ENCODE results near the gene TRIO. TPM values are rescaled to one million over a fixed set of nuclear protein-coding genes. Genes with fewer than 3 reads are reported as not detected.

TRIO gene
- total RNA-seq, 1 donor from 2014 or later, result 200 TPM

GRCh38 chr5:14395411-14395810, 252.3 kb downstream of the TRIO start:
- DNase-seq (ENCODE audit: low spot score), result no peak
- H3K27me3 Mint-ChIP-seq (ENCODE audit: low read depth), result no peaks in the 10 kb centered on the region
- no peak for TF ChIP-seq CTCF (IDR thresholded peaks at IDR 0.05)
- peaks cover 36% of the 10 kb centered on the region for H3K4me1 Mint-ChIP-seq (ENCODE audit: low read depth)
- no peak overlapping the region for H3K4me3 Mint-ChIP-seq (ENCODE audit: unreplicated experiment)
- H3K36me3 Mint-ChIP-seq (ENCODE audit: low read depth), result peaks cover 41% of the 10 kb centered on the region
- no peaks in the 10 kb centered on the region for H3K9me3 Mint-ChIP-seq (ENCODE audit: low read depth)
- H3K27ac Mint-ChIP-seq (ENCODE audit: unreplicated experiment), result no peak overlapping the region

- Mint-ChIP-seq H3K9me3 (ENCODE audit: low read depth) (no peaks in the 10 kb centered on the region), H3K4me1 (ENCODE audit: low read depth) (peaks cover 42% of the 10 kb centered on the region), H3K27ac (ENCODE audit: unreplicated experiment) (no peak overlapping the region), H3K27me3 (ENCODE audit: low read depth) (no peaks in the 10 kb centered on the region), H3K4me3 (ENCODE audit: unreplicated experiment) (no peak overlapping the region), H3K36me3 (ENCODE audit: low read depth) (peaks cover 37% of the 10 kb centered on the region)
- DNase-seq (ENCODE audit: low spot score), result no peak
- no peak for TF ChIP-seq CTCF (IDR thresholded peaks at IDR 0.05)
Observed at GRCh38 chr5:14396066-14396465, 252.9 kb downstream of the TRIO start.

- Mint-ChIP-seq H3K27me3 (ENCODE audit: low read depth) (no peaks in the 10 kb centered on the region), H3K36me3 (ENCODE audit: low read depth) (peaks cover 37% of the 10 kb centered on the region), H3K27ac (ENCODE audit: unreplicated experiment) (peak overlapping the region; percentile 92), H3K9me3 (ENCODE audit: low read depth) (no peaks in the 10 kb centered on the region), H3K4me3 (ENCODE audit: unreplicated experiment) (no peak overlapping the region), H3K4me1 (ENCODE audit: low read depth) (peaks cover 49% of the 10 kb centered on the region)
- no peak for TF ChIP-seq CTCF (IDR thresholded peaks at IDR 0.05)
- DNase-seq (ENCODE audit: low spot score), result no peak
Observed at GRCh38 chr5:14396737-14397136, 253.6 kb downstream of the TRIO start.

- H3K36me3 Mint-ChIP-seq (ENCODE audit: low read depth), result peaks cover 37% of the 10 kb centered on the region
- TF ChIP-seq CTCF (IDR thresholded peaks at IDR 0.05), result no peak
- peak overlapping the region; percentile 92 for H3K27ac Mint-ChIP-seq (ENCODE audit: unreplicated experiment)
- no peaks in the 10 kb centered on the region for H3K27me3 Mint-ChIP-seq (ENCODE audit: low read depth)
- peak overlapping the region; percentile 23 for H3K4me3 Mint-ChIP-seq (ENCODE audit: unreplicated experiment)
- no peaks in the 10 kb centered on the region for H3K9me3 Mint-ChIP-seq (ENCODE audit: low read depth)
- H3K4me1 Mint-ChIP-seq (ENCODE audit: low read depth), result peaks cover 51% of the 10 kb centered on the region
- no peak for DNase-seq (ENCODE audit: low spot score)
Observed at GRCh38 chr5:14397717-14398116, 254.6 kb downstream of the TRIO start.

GRCh38 chr5:14399054-14399692, 256.0 kb downstream of the TRIO start:
- Mint-ChIP-seq H3K4me3 (ENCODE audit: unreplicated experiment) (no peak overlapping the region), H3K36me3 (ENCODE audit: low read depth) (peaks cover 32% of the 10 kb centered on the region), H3K9me3 (ENCODE audit: low read depth) (no peaks in the 10 kb centered on the region), H3K27me3 (ENCODE audit: low read depth) (no peaks in the 10 kb centered on the region), H3K27ac (ENCODE audit: unreplicated experiment) (peak overlapping the region; percentile 92), H3K4me1 (ENCODE audit: low read depth) (peaks cover 51% of the 10 kb centered on the region)
- peak; percentile 91 for TF ChIP-seq CTCF (IDR thresholded peaks at IDR 0.05)
- no peak for DNase-seq (ENCODE audit: low spot score)

Data from chondrocyte (in vitro differentiated cells).